HCT116 (cell line): ENCODE measurements around the gene SCTR. TPM values are rescaled to one million over a fixed set of nuclear protein-coding genes. Genes with fewer than 3 reads are reported as not detected.

Experiments
- ATAC-seq: fragments of 200-7000 bp; cut with Tn5 transposase; 2 replicates; pipeline ENCODE4 v1.9.1; 2020; ENCODE audit warnings: mild to moderate bottlenecking, moderate library complexity
- BruUV-seq: library from RNA; stranded (reverse); fragments of 400-500 nt; replicated peaks from 2 replicates; lab custom pipeline; 2021; lab: Mats Ljungman, UMichigan
- CTCF ChIA-PET: fragments of 300-600 bp; sonication (Branson Sonifier 250); formaldehyde crosslinking; loops from one replicate; lab custom pipeline; 2021; ENCODE audit warnings: antibody characterized with exemption; lab: Charles Lee
- POLR2A ChIA-PET: fragments of 300-600, 350-600 bp; sonication (Branson Sonifier 250); formaldehyde crosslinking; loops from one replicate; lab custom pipeline; 2021; ENCODE audit warnings: antibody characterized with exemption; lab: Charles Lee
- RAD21 ChIA-PET, 2 experiments: fragments of 300-600 bp; sonication (Branson Sonifier 250); formaldehyde crosslinking; loops; one replicate each; lab custom pipeline; 2023; ENCODE audit warnings: low total read pairs in 2 of 2; ENCODE audit not compliant: uncharacterized antibody in 2 of 2, unreplicated experiment in 2 of 2, low non-redundant PET in 1 of 2; lab: Charles Lee
- DNase-seq: peaks from one replicate; pipeline ENCODE4 v3.0.0-alpha.2; 2010; ENCODE audit warnings: low read depth, low spot score
- H2AFZ ChIP-seq: fragments of 200-600 bp; shearing (Covaris generic), sonication (generic); 2 replicates; pipeline ENCODE4 v1.6.1; 2017; ENCODE audit warnings: low read depth, mixed run types, mixed read lengths, antibody characterized with exemption, low read length; ENCODE audit not compliant: poor library complexity, severe bottlenecking
- H3K27ac ChIP-seq: 2 replicates; pipeline ENCODE4 v1.5.1; 2012; ENCODE audit warnings: low read depth, low read length
- H3K27me3 ChIP-seq: fragments of 200-600 bp; sonication (generic); 2 replicates; pipeline ENCODE4 v1.6.1; 2016; ENCODE audit warnings: mixed run types, low read length, mixed read lengths; ENCODE audit not compliant: insufficient read depth
- H3K36me3 ChIP-seq, 2 experiments: fragments of 200-500 bp in 1 of 2; fragments of 200-600 bp in 1 of 2; sonication (Bioruptor generic) in 1 of 2; sonication (generic) in 1 of 2; 2 replicates each; pipeline versions ENCODE4 v1.5.1 to v1.6.1; 2014 to 2016; ENCODE audit warnings: low read length in 2 of 2, inconsistent platforms in 1 of 2, mixed read lengths in 1 of 2, mixed run types in 1 of 2; ENCODE audit not compliant: insufficient read depth in 2 of 2, control insufficient read depth in 1 of 2
- H3K4me1 ChIP-seq, 2 experiments: fragments of 200-600 bp in 1 of 2; sonication (generic) in 1 of 2; 2 replicates each; pipeline versions ENCODE4 v1.5.1 to v1.6.1; 2012 to 2017; ENCODE audit warnings: low read length in 2 of 2, inconsistent platforms in 1 of 2, mild to moderate bottlenecking in 1 of 2, mixed read lengths in 1 of 2, mixed run types in 1 of 2, moderate library complexity in 1 of 2; ENCODE audit not compliant: insufficient read depth in 2 of 2, control insufficient read depth in 1 of 2
- H3K4me2 ChIP-seq: fragments of 200-600 bp; sonication (generic); 2 replicates; pipeline ENCODE4 v1.6.1; 2017; ENCODE audit warnings: mixed run types, low read length, mixed read lengths
- H3K4me3 ChIP-seq, 2 experiments: fragments of 200-600 bp in 1 of 2; sonication (generic) in 1 of 2; replicated peaks in 1 of 2; 2 replicates each; pipeline ENCODE4 v1.5.1; 2011 to 2016; ENCODE audit warnings: low read length in 2 of 2, control low read depth in 1 of 2, low read depth in 1 of 2, mild to moderate bottlenecking in 1 of 2, mixed read lengths in 1 of 2, mixed run types in 1 of 2
- H3K79me2 ChIP-seq: fragments of 200-600 bp; sonication (generic); 2 replicates; pipeline ENCODE4 v1.6.1; 2017; ENCODE audit warnings: mild to moderate bottlenecking, mixed run types, low read length, moderate library complexity, mixed read lengths; ENCODE audit not compliant: insufficient read depth
- H3K9ac ChIP-seq: fragments of 200-600 bp; sonication (generic); 2 replicates; pipeline ENCODE4 v1.6.1; 2016; ENCODE audit warnings: low read length, mixed read lengths
- H3K9me2 ChIP-seq: fragments of 200-600 bp; sonication (generic), shearing (Covaris generic); 2 replicates; pipeline ENCODE4 v1.6.1; 2017; ENCODE audit warnings: mixed run types, mild to moderate bottlenecking, moderate library complexity; ENCODE audit not compliant: insufficient read depth
- H3K9me3 ChIP-seq, 2 experiments: fragments of 200-500 bp in 1 of 2; fragments of 200-600 bp in 1 of 2; sonication (Bioruptor generic) in 1 of 2; sonication (generic) in 1 of 2; 2 replicates each; pipeline ENCODE4 v1.6.1; 2014 to 2017; ENCODE audit warnings: low read length in 2 of 2, mixed read lengths in 2 of 2, inconsistent platforms in 1 of 2, low read depth in 1 of 2, mild to moderate bottlenecking in 1 of 2, mixed run types in 1 of 2, moderate library complexity in 1 of 2; ENCODE audit not compliant: control insufficient read depth in 1 of 2, insufficient read depth in 1 of 2
- H4K20me1 ChIP-seq: fragments of 200-600 bp; sonication (generic), shearing (Covaris generic); 2 replicates; pipeline ENCODE4 v1.6.1; 2017; ENCODE audit warnings: mixed run types, mild to moderate bottlenecking, moderate library complexity; ENCODE audit not compliant: insufficient read depth
- ATF3 ChIP-seq: IDR thresholded peaks from 2 replicates; pipeline ENCODE4 v1.6.1; 2012
- CTCF ChIP-seq, 3 experiments: fragments of 200-600 bp in 1 of 3; sonication (generic) in 1 of 3; IDR thresholded peaks in 2 of 3; conservative IDR thresholded peaks in 1 of 3; 2 replicates each; pipeline ENCODE4 v1.5.1; 2012 to 2017; ENCODE audit warnings: low read depth in 2 of 3, low read length in 2 of 3, antibody characterized with exemption in 1 of 3, borderline replicate concordance in 1 of 3, control low read depth in 1 of 3, mild to moderate bottlenecking in 1 of 3, mixed read lengths in 1 of 3, mixed run types in 1 of 3, moderate library complexity in 1 of 3; ENCODE audit not compliant: insufficient read depth in 1 of 3
- EGR1 ChIP-seq: IDR thresholded peaks from 2 replicates; pipeline ENCODE4 v1.6.1; 2012; ENCODE audit warnings: low read depth
- ELF1 ChIP-seq: IDR thresholded peaks from 2 replicates; pipeline ENCODE4 v1.6.1; 2012; ENCODE audit warnings: low read depth, borderline replicate concordance
- EZH2phosphoT487 ChIP-seq: fragments of 200-600 bp; IDR thresholded peaks from 2 replicates; pipeline ENCODE4 v1.6.1; 2018; ENCODE audit warnings: antibody characterized with exemption, borderline replicate concordance
- FOSL1 ChIP-seq: IDR thresholded peaks from 2 replicates; pipeline ENCODE4 v1.6.1; 2012; ENCODE audit warnings: low read depth
- POLR2A ChIP-seq: IDR thresholded peaks from 2 replicates; pipeline ENCODE4 v1.7.0; 2011; ENCODE audit warnings: borderline replicate concordance; ENCODE audit not compliant: insufficient read depth, insufficient read length; ENCODE audit errors: extremely low read depth
- POLR2AphosphoS5 ChIP-seq: IDR thresholded peaks from 2 replicates; pipeline ENCODE4 v1.6.1; 2011; ENCODE audit warnings: mild to moderate bottlenecking, low read depth, low read length, moderate library complexity
- TCF7L2 ChIP-seq: IDR thresholded peaks from 2 replicates; pipeline ENCODE4 v1.7.0; 2011; ENCODE audit warnings: borderline replicate concordance, inconsistent platforms; ENCODE audit not compliant: insufficient read depth, insufficient read length; ENCODE audit errors: extremely low read depth
- ZBTB33 ChIP-seq: IDR thresholded peaks from 2 replicates; pipeline ENCODE4 v1.6.1; 2011; ENCODE audit warnings: mild to moderate bottlenecking, low read length, moderate library complexity; ENCODE audit not compliant: insufficient replicate concordance; ENCODE audit errors: extremely low read depth
- ZFX ChIP-seq: fragments of 450-650 bp; IDR thresholded peaks from 2 replicates; pipeline ENCODE4 v1.6.1; 2017
- intact Hi-C: fragments of 100-400 bp; cut with micrococcal nuclease; formaldehyde crosslinking; loops from 2 replicates; pipeline ENCODE4 v1.10.0; 2022
- total RNA-seq: library from RNA; stranded (reverse); gene quantifications from one replicate; pipeline ENCODE4 v1.2.1, GENCODE V29; 2021; ENCODE audit not compliant: unreplicated experiment

SCTR gene
- total RNA-seq, 1 experiment from 2014 or later, result not detected

DNA sequence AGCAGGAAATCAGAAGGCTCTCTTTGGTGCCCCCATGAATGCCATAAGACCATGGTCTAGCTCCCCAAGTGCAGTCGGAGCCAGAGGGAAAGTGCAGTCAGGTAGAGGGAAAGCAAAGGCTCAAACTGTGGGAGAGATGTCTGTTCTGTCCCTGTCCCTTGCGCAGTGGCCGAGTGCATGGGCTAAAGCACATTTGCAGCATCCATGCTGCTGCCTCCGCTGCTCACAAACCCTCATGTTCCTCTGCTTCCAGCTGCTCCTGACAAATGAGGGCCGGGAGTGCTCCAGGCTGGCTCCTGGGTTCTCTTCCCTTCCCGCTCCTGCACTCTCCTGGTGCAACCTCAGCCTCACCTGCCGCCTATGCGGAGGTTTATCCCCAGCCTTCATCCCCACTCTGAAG, 34.2 kb downstream of the SCTR start:
- Histone ChIP-seq H3K9ac (no peak overlapping the region), H3K9me2 (no peaks in the 10 kb centered on the region), H3K27me3 (no peaks in the 10 kb centered on the region), H4K20me1 (no peaks in the 10 kb centered on the region), H3K79me2 (no peaks in the 10 kb centered on the region), H3K4me2 (no peak overlapping the region), H3K4me1 (peaks cover 11 to 12% of the 10 kb centered on the region in 2 experiments), H2AFZ (no peak overlapping the region), H3K9me3 (no peaks in the 10 kb centered on the region), H3K36me3 (no peaks in the 10 kb centered on the region), H3K4me3 (no peak overlapping the region), H3K27ac (no peak overlapping the region)
- TF ChIP-seq ATF3 (no peak), EZH2phosphoT487 (no peak), ELF1 (no peak), ZBTB33 (no peak), ZFX (no peak), POLR2A (no peak), EGR1 (no peak)
- RAD21 ChIA-PET, result no interaction called here
- ATAC-seq, result no peak
- no peak for DNase-seq
- POLR2A ChIA-PET, result no interaction called here
- CTCF ChIA-PET, result interaction anchor here (2.5 kb wide), 1 partner anchor 13 kb away, joined by 10 read pairs; no protein-coding TSS in a partner anchor
- intact Hi-C loops, result no loop called here
- BruUV-seq, result no TSS peak

- H3K27ac ChIP-seq, result no peak overlapping the region
- H3K4me2 ChIP-seq, result no peak overlapping the region
- CTCF ChIA-PET, result interaction anchor here (2.5 kb wide), 1 partner anchor 13 kb away, joined by 10 read pairs; no protein-coding TSS in a partner anchor
- H3K9ac ChIP-seq, result no peak overlapping the region
- POLR2A ChIA-PET, result no interaction called here
- H3K4me1 ChIP-seq, result peaks cover 11 to 12% of the 10 kb centered on the region in 2 experiments
- RAD21 ChIA-PET, result no interaction called here
- no peaks in the 10 kb centered on the region for H3K36me3 ChIP-seq
- no peak overlapping the region for H3K4me3 ChIP-seq
- no peaks in the 10 kb centered on the region for H3K9me2 ChIP-seq
- H4K20me1 ChIP-seq, result no peaks in the 10 kb centered on the region
- no TSS peak for BruUV-seq
- intact Hi-C loops, result no loop called here
- H3K79me2 ChIP-seq, result no peaks in the 10 kb centered on the region
- no peak overlapping the region for H2AFZ ChIP-seq
- H3K9me3 ChIP-seq, result no peaks in the 10 kb centered on the region
- H3K27me3 ChIP-seq, result no peaks in the 10 kb centered on the region
- ATAC-seq, result no peak
- no peak for DNase-seq
- TF ChIP-seq FOSL1 (no peak), TCF7L2 (no peak), ZFX (no peak), ELF1 (no peak), POLR2AphosphoS5 (no peak), CTCF (IDR thresholded peaks at IDR 0.05 in 2 of 3, conservative IDR thresholded peaks at IDR 0.05 in 1 of 3; ENCODE audit: borderline replicate concordance in 1 of 3, insufficient read depth in 1 of 3, low read depth in 2 of 3, low read length in 2 of 3) (no peak)
Measured at GRCh38 chr2:119489232-119489952, 34.9 kb downstream of the SCTR start.
